CD14-positive monocyte (primary cell): ENCODE data around the gene PIWIL1. TPM values are rescaled to one million over a fixed set of nuclear protein-coding genes. Genes with fewer than 3 reads are reported as not detected.

Experiments used
- DNase-seq, 3 donors: peaks; one replicate each; pipeline ENCODE4 v3.0.0-alpha.2; 2011 to 2022
- H2AFZ ChIP-seq: 2 replicates; pipeline ENCODE4 v1.6.0; 2012; ENCODE audit warnings: mild to moderate bottlenecking, low read depth, low read length, inconsistent platforms; ENCODE audit not compliant: insufficient read depth, poor library complexity, severe bottlenecking
- H3K27ac ChIP-seq, 2 donors: 1 replicate in 1 of 2; 2 replicates in 1 of 2; pipeline ENCODE4 v1.5.1; 2012 to 2013; ENCODE audit warnings: low read length in 2 of 2, control low read depth in 1 of 2, inconsistent platforms in 1 of 2, low read depth in 1 of 2, mild to moderate bottlenecking in 1 of 2
- H3K27me3 ChIP-seq, 2 donors: one replicate each; pipeline versions ENCODE4 v1.6.0 to v1.6.1; 2011 to 2013; ENCODE audit warnings: low read length in 2 of 2; ENCODE audit not compliant: control insufficient read depth in 2 of 2, insufficient read depth in 2 of 2
- H3K36me3 ChIP-seq, 2 donors: replicated peaks in 1 of 2; 1 replicate in 1 of 2; 2 replicates in 1 of 2; pipeline versions ENCODE4 v1.5.1 to v1.6.1; 2012 to 2013; ENCODE audit warnings: low read length in 2 of 2, control low read depth in 1 of 2, inconsistent platforms in 1 of 2, mild to moderate bottlenecking in 1 of 2; ENCODE audit not compliant: insufficient read depth in 2 of 2, control insufficient read depth in 1 of 2
- H3K4me1 ChIP-seq, 2 donors: 1 replicate in 1 of 2; 2 replicates in 1 of 2; pipeline versions ENCODE4 v1.5.1 to v1.6.1; 2012 to 2013; ENCODE audit warnings: low read length in 2 of 2, control low read depth in 1 of 2, inconsistent platforms in 1 of 2, mild to moderate bottlenecking in 1 of 2, moderate library complexity in 1 of 2; ENCODE audit not compliant: insufficient read depth in 2 of 2, control insufficient read depth in 1 of 2
- H3K4me2 ChIP-seq: replicated peaks from 2 replicates; pipeline ENCODE3; 2012; ENCODE audit warnings: low read length, moderate library complexity, mild to moderate bottlenecking; ENCODE audit not compliant: poor library complexity, severe bottlenecking; ENCODE audit errors: extremely low read depth
- H3K4me3 ChIP-seq, 3 experiments: fragments of 200-600 bp in 1 of 3; sonication (generic) in 1 of 3; replicated peaks in 1 of 3; 1 replicate in 2 of 3; 2 replicates in 1 of 3; pipeline ENCODE4 v1.5.1; 2011 to 2013; ENCODE audit warnings: low read length in 3 of 3, mild to moderate bottlenecking in 3 of 3, control low read depth in 2 of 3, low read depth in 2 of 3, inconsistent platforms in 1 of 3, moderate library complexity in 1 of 3
- H3K79me2 ChIP-seq: 2 replicates; pipeline ENCODE4 v1.6.0; 2012; ENCODE audit warnings: mild to moderate bottlenecking, control low read depth, inconsistent platforms, low read length, moderate library complexity; ENCODE audit not compliant: insufficient read depth
- H3K9ac ChIP-seq: 2 replicates; pipeline ENCODE4 v1.6.0; 2017; ENCODE audit warnings: low read length, mild to moderate bottlenecking; ENCODE audit not compliant: insufficient read depth, poor library complexity, severe bottlenecking
- H3K9me3 ChIP-seq, 2 donors: replicated peaks in 1 of 2; 1 replicate in 1 of 2; 2 replicates in 1 of 2; pipeline versions ENCODE4 v1.5.1 to v1.6.1; 2012 to 2013; ENCODE audit warnings: low read length in 2 of 2, control low read depth in 1 of 2; ENCODE audit not compliant: control insufficient read depth in 1 of 2, insufficient read depth in 1 of 2
- H4K20me1 ChIP-seq: 2 replicates; pipeline ENCODE4 v1.6.0; 2012; ENCODE audit warnings: mild to moderate bottlenecking, low read length, control low read depth, moderate library complexity; ENCODE audit not compliant: insufficient read depth
- H3K27ac Mint-ChIP-seq, 7 donors: one replicate each; pipeline ENCODE4 v1.8.0; 2020; ENCODE audit warnings: mild to moderate bottlenecking in 7 of 7, mixed read lengths in 7 of 7, moderate library complexity in 6 of 7, inconsistent platforms in 2 of 7
- H3K27me3 Mint-ChIP-seq, 3 donors: one replicate each; pipeline ENCODE4 v1.8.0; 2021 to 2022; ENCODE audit warnings: low read depth in 3 of 3, mild to moderate bottlenecking in 3 of 3, mixed read lengths in 3 of 3, moderate library complexity in 3 of 3, inconsistent platforms in 1 of 3
- H3K36me3 Mint-ChIP-seq, 2 donors: one replicate each; pipeline ENCODE4 v1.8.0; 2020; ENCODE audit warnings: mixed read lengths in 2 of 2, inconsistent platforms in 1 of 2, mild to moderate bottlenecking in 1 of 2
- H3K4me1 Mint-ChIP-seq: one replicate; pipeline ENCODE4 v1.8.0; 2020; ENCODE audit warnings: mild to moderate bottlenecking, mixed read lengths
- H3K4me3 Mint-ChIP-seq, 2 donors: one replicate each; pipeline ENCODE4 v1.8.0; 2020; ENCODE audit warnings: mild to moderate bottlenecking in 2 of 2, mixed read lengths in 2 of 2, moderate library complexity in 1 of 2
- H3K9me3 Mint-ChIP-seq, 7 donors: one replicate each; pipeline ENCODE4 v1.8.0; 2020 to 2022; ENCODE audit warnings: mixed read lengths in 7 of 7, mild to moderate bottlenecking in 6 of 7, moderate library complexity in 6 of 7, inconsistent platforms in 2 of 7
- WGBS: methylation state at CpG from one replicate; pipeline ENCODE4 v1.1.5; 2013; ENCODE audit warnings: missing lambda C conversion rate; ENCODE audit not compliant: insufficient coverage; 5-methylcytosine and 5-hydroxymethylcytosine counted together
- intact Hi-C, 2 donors: fragments of 100-400 bp; cut with micrococcal nuclease; formaldehyde crosslinking; loops; one replicate each; pipeline versions ENCODE4 v1.15.0 to v1.15.1; 2023
- polyA plus RNA-seq, 3 donors: library from polyadenylated mRNA; depleted of rRNA in 1 of 3; unstranded in 2 of 3; stranded (reverse) in 1 of 3; fragments of 300-500 nt in 2 of 3; fragments of >200 nt in 1 of 3; fragmentation: Illumina TruSeq in 2 of 3; gene quantifications; 1 replicate in 2 of 3; 2 replicates in 1 of 3; pipeline ENCODE4 v1.2.3, GENCODE V29; 2012 to 2021
- TF ChIP-seq, protein P1 (sequence below): fragments of 200-600 bp; IDR thresholded peaks from one replicate; pipeline ENCODE4 v1.8.0; 2022; ENCODE audit warnings: antibody characterized with exemption, mild to moderate bottlenecking

PIWIL1 gene
- polyA plus RNA-seq, 3 donors: not detected

DNA sequence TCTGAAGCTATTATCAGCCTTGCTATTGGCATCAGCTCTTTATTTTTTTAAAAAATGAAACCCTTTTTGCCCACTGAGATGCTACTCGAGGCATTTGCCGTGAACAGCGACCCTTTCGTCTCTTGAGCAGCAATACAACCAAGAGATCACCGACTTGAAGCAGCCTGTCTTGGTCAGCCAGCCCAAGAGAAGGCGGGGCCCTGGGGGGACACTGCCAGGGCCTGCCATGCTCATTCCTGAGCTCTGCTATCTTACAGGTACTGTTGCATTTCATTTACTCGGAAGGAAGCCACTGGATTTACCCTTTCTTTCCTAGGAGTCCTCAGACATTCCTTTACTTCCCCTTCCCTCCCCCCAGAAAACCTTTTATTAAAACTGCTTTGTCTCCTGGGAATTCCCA, 16.7 kb downstream of the PIWIL1 start:
- no peak for DNase-seq
- no peaks in the 10 kb centered on the region for H3K4me1 Mint-ChIP-seq
- no peaks in the 10 kb centered on the region for H3K4me1 ChIP-seq
- TF ChIP-seq, protein P1, sequence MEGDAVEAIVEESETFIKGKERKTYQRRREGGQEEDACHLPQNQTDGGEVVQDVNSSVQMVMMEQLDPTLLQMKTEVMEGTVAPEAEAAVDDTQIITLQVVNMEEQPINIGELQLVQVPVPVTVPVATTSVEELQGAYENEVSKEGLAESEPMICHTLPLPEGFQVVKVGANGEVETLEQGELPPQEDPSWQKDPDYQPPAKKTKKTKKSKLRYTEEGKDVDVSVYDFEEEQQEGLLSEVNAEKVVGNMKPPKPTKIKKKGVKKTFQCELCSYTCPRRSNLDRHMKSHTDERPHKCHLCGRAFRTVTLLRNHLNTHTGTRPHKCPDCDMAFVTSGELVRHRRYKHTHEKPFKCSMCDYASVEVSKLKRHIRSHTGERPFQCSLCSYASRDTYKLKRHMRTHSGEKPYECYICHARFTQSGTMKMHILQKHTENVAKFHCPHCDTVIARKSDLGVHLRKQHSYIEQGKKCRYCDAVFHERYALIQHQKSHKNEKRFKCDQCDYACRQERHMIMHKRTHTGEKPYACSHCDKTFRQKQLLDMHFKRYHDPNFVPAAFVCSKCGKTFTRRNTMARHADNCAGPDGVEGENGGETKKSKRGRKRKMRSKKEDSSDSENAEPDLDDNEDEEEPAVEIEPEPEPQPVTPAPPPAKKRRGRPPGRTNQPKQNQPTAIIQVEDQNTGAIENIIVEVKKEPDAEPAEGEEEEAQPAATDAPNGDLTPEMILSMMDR: no peak
- H3K9me3 Mint-ChIP-seq: peaks cover 0 to 1% (median 0%) of the 10 kb centered on the region in 7 donors
- H3K9ac ChIP-seq: no peak overlapping the region
- WGBS: 70% methylated on average over 6 of the region's 7 CpGs
- H4K20me1 ChIP-seq: no peaks in the 10 kb centered on the region
- no peaks in the 10 kb centered on the region for H3K36me3 ChIP-seq
- H3K4me3 Mint-ChIP-seq: no peak overlapping the region
- H3K4me2 ChIP-seq: no peak overlapping the region
- H2AFZ ChIP-seq: no peak overlapping the region
- no peak overlapping the region for H3K27ac Mint-ChIP-seq
- H3K79me2 ChIP-seq: no peaks in the 10 kb centered on the region
- no peak overlapping the region for H3K4me3 ChIP-seq
- H3K27ac ChIP-seq: no peak overlapping the region
- intact Hi-C loops: no loop called here
- no peaks in the 10 kb centered on the region for H3K36me3 Mint-ChIP-seq
- no peaks in the 10 kb centered on the region for H3K27me3 ChIP-seq
- no peaks in the 10 kb centered on the region for H3K9me3 ChIP-seq
- H3K27me3 Mint-ChIP-seq: peaks cover 5 to 8% (median 5%) of the 10 kb centered on the region in 3 donors

DNA sequence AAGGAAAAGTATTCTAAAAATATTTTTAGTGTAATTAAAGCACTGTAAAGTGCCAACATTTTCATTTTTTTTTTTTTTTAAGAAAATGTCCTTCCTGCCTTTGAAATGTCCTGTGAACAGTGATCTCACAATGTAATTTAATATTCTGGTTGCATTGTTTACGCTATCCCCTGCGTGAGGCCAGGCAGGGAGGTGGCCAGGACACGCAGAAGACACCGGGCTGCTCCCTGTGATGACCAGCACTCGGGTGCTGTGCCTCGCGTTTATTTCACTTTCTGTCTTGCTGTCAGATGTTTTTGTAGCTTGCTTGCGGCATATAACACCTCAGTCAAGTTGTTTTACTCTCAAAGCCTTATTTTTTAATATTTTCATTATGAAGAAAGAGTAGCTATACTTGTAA, 18.5 kb downstream of the PIWIL1 start:
- Histone ChIP-seq H2AFZ (no peak overlapping the region), H3K4me1 (no peaks in the 10 kb centered on the region), H3K79me2 (no peaks in the 10 kb centered on the region), H4K20me1 (no peaks in the 10 kb centered on the region), H3K9ac (no peak overlapping the region), H3K4me3 (no peak overlapping the region), H3K27me3 (no peaks in the 10 kb centered on the region), H3K27ac (no peak overlapping the region), H3K9me3 (no peaks in the 10 kb centered on the region), H3K36me3 (no peaks in the 10 kb centered on the region), H3K4me2 (no peak overlapping the region)
- 94% methylated on average over 7 of the region's 8 CpGs for WGBS
- TF ChIP-seq, protein P1: no peak
- Mint-ChIP-seq H3K9me3 (peaks cover 0 to 1% (median 0%) of the 10 kb centered on the region in 7 donors), H3K36me3 (no peaks in the 10 kb centered on the region), H3K4me3 (no peak overlapping the region), H3K27me3 (peaks cover 5 to 9% (median 5%) of the 10 kb centered on the region in 3 donors), H3K4me1 (no peaks in the 10 kb centered on the region), H3K27ac (no peak overlapping the region)
- intact Hi-C loops: no loop called here
- no peak for DNase-seq
